NCI-H526 (cell line): Measurements from ENCODE around the gene ITPR2.

ENCODE experiments used
- DNase-seq, 2 experiments: peaks; one replicate each; lab custom pipeline; 2025; lab: John Stamatoyannopoulos, UW

ITPR2 gene

DNA sequence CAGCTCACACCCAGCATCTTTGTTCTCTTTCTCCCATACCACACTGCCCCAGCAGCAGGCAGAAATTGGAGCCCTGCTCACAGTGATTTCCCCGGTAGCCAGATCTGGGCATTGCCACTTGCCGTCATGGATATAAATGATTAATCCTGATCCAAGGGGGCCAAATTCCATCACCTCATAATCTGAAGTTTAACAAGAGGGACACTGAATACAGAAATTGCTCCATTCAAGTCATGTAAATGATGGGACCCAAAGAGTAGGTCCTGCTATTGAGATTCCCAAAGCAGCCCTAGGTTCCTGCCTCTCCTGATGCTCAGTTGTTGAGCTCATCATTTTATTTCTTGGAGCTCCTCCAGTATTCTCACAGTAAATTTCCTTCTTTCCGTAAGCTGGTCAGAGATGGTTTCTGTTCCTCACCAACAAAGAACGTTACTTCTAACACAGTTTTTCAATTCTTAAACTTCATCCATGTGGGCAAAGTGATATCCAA lies 11.7 kb downstream of the ITPR2 start:
- no peak for DNase-seq

DNA sequence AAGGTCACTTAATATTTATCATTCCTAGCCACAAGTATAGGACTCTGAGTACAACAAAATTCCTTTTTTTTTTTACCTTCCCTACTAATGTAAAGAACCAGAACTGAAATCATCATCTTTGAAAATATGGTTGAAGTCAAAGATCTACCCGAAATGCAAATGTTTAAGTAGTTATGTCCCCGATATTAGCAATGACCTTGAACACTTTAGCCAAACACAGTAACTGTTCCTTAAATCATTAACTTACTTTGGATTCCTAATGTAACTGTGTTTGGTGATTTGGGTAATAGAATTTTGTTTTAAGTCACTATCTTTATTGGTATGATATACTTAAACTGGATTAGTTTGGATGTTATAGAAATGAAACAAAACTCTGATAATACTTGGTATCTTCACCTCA lies 14.4 kb downstream of the ITPR2 start:
- no peak for DNase-seq

DNA sequence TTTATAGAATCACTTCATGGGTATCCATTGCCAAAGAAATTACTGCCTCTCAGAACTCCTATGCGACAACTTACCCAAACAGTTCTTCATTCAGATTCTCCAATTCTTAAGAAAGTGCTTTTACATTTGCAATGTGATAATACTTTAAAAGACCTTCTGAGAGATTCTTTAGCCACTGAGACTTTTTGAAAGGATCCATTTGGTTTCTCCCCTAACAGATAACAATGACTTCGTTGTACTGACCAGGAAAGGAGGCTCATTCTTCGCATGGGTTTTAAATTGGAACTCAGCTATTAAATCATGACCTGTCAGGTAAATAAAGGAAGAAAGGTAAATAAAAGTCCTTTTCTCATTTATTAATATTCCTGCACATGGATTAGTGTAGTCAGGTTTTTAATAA lies 14.8 kb downstream of the ITPR2 start:
- peak in 1 of 2 experiments; percentile 17 for DNase-seq

DNA sequence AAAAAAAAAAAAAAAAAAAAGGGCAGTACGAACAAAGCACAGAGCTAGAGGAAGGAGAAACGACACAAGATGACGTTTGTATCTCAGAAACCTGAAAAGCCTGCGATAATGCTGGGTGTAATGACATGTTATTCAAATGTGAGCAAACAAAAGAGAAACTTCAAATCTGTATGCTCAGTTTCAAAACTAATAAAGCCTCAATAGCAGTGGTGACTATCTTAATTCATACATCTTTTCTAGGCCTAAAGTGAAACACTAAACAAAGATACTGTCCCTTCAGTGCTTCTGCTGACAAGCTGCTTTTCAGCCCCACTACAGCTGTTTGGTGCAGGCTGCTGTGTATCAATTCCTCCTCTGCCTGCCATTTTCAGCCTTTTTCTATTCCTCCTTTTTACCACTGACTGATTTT lies 15.8 kb downstream of the ITPR2 start:
- DNase-seq, result peak; percentile 39 to 51

DNA sequence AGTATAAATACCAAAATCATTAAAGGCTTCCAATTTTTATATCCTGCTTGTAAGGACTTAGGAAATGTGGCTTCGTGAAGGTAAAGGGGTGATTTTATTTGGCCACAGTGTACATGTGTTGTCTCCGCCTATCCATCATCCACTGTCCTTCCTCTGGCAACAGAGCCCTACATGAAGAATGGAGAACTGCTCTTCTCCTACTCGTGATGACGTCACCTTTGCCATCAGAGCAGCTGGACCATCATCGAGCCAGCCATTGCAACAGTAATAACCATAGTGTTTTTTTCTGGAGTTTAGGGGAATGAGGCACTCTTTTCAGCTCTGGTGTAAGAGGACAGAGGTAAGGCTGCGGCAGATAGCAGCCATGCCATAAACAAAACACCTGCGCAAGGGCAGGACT lies 19.2 kb downstream of the ITPR2 start:
- DNase-seq, result no peak

DNA sequence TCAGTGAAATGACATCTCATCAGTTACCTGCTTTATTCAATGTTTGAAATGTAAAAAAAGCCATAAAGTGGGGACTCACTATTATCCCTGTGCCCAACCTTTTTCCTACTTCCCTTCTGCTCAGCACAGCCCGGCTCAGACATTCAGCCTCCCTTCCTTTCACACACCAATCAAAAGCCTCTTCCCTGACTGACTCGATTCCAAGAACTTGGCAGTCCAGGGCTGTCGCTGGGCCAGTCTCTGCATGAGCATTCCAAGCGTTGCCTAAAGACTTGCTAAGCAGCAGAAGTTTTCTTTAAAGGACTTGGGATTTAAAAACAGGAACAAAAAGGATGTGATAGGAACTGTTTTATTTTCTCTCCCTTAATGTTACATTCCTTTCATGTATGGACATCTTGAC lies 22.7 kb downstream of the ITPR2 start:
- no peak for DNase-seq

DNA sequence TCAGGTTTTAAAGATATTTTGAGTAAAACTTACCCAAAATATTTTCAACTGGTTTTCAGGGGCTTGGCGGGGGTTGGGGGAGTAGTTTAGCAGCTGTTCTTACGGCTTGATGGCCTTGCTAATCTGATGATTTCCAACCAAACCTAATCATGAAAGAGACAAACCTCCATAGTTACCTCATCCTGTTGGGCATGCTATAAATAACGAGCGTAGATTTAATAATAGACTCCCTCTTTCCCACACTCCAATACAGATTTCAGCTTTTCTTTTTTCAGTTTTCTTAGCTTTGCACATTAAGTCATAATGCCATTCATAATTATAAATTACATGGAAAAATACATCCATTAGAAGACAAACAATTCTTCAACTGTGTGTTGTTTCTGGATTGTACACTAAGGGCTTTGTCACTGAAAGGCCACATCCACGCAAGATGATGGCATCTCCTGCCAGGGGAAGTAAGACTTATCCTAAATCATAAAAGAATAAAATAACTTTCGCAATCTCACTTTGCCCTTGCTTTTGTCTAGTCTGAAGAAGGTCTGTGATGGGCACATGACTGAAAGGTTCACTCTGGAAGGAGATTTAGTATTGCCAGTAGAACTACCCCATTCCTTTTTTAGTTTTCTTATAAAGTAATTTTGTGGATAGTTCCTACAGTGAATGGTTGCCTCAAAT lies 23.2 kb downstream of the ITPR2 start:
- DNase-seq, result no peak

DNA sequence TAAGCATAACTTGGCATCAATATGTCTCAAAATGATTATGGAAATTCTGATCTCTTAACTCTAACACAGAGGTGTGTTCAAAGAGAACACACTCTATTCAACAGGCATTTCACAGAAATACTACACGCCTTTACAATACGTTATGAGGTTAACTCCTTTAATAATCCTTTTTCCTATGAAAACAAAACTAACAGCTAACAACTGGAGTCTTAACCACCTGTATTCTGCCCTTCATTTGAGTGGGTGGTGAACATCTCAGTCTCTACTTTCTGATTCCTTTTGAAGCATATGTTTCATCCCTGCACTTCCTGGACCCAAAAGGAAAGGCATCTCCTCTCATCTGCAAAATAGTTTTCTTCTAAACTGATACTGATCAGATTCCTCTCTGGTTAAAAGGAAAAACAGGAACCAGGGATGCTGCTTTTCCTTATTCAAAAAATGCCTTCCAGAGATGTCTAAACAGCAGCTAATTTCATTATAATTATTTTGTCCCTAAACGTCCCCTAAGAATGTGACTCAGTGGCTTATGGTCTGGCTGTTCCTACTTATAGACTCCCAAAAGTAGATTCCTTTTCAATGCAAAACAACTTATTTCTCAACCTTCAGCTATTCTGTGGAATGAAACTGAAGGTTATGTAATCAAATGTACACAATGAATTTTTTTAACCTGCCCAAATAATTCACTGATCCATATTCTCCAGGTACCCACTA lies 24.1 kb downstream of the ITPR2 start:
- no peak for DNase-seq

DNA sequence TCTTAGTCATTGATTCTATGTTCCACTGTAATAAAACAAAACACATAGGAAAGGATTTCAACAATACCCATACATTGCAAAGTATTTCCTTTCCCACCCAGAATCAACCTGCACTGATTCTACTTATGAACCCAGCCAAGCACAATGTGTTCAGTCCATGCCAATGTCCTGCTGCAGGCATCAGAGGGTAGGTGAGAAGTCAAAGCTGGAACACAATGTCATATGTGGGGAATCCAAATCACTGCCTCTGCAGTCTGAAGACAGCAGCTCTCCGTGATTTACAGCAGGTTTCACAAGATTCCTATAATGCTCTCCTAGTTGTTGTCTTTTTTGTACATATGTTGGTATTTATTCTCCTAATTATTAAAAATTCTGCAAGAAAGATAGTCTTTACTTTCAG lies 25.7 kb downstream of the ITPR2 start:
- no peak for DNase-seq

DNA sequence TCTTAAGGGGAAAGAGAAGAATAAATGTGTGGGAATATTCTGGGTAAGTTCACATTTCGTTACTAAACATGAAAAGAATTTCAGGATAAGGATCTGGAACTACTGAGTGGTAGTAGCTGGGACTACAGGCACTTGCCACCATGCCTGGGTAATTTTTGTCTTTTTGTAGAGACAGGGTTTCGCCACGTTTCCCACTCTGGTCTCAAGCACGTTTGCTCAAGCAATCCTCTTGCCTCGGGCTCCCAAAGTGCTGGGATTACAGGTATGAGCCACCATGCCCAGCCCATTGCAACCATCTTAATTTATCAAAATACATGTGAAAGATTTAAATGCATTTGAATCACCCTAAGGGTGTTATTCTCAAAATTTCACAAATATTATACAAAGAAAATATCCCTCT lies 26.4 kb downstream of the ITPR2 start:
- DNase-seq, result no peak

DNA sequence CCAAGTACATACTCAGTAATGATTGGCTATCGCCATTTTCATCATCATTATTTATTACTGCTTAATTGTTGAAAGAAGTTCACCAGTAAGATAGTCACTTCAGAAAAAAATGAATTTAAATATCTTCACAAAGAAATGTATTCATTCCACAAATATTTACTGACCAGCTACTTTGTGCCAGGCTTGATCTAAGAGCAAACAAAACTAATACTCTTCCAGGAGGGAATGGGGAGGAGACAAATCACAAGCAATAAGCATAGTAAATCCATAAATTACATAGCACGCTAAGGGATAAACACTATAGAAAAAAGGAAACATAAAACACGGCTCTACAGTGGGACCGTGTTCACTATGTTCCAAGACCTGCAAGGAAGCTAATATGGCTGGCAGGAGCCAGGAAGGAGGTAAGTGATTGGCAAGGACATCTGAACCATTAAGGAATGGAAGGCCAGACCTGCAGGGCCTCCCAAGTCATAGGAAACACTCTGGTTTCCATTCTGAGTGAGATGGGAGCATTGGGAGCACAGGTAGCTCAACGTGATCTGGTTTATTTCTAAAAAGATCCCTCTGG lies 27.5 kb downstream of the ITPR2 start:
- no peak for DNase-seq

DNA sequence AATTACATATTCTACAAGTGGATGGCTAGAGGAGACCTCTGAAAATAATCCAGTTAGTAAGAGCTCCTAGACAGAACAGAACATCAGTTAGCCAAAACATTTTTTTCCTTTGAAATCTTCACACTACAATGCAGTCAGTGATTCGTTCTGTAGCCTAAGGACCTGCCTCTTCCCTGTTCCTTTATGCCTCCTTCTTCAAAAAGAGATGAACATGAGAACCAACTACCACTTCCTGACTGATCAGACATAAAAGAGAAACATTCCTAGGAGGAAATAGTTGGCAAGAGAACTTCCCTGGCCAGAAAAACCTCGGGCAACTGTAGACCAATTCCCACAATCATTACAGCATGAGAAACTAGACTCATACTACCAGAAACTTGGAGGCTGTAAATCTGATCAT lies 29.4 kb downstream of the ITPR2 start:
- no peak for DNase-seq

DNA sequence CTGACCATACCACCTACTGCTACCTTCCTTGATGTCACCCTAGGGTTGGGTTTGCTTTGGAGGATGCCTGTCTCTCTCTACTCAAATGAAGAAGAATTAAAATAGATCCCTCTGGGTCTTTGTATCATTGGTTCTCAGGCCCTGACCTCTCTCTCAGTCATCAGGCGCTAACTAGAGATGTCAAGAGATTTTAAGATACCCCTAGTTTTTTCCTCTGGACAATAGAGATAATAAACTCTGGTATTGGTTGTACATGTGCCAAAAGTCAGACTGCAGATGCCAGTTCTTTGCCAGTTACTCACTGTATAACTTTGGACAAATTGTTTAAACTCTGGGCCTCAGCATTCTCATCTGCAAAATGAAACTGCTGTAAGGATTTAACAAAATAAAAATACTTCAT lies 31.5 kb downstream of the ITPR2 start:
- DNase-seq, result no peak

DNA sequence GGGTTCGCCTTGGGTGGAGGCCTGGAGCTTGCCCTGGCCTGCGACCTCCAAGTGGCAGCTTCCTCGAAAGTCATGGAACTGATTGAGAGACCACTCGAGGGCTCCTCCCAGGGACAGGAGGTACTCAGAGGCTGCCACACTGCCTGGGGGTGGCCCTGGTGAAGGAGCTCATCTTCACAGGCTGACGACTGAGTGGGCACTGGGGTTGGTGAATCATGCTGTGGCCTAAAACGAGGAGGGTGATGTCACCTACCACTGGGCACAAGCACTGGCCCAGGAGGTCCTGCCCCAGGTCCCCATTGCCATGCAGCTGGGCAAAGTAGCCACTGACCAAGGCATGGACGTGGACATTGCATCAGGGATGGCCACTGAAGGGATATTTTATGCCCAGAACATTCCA lies 32.1 kb downstream of the ITPR2 start:
- no peak for DNase-seq

DNA sequence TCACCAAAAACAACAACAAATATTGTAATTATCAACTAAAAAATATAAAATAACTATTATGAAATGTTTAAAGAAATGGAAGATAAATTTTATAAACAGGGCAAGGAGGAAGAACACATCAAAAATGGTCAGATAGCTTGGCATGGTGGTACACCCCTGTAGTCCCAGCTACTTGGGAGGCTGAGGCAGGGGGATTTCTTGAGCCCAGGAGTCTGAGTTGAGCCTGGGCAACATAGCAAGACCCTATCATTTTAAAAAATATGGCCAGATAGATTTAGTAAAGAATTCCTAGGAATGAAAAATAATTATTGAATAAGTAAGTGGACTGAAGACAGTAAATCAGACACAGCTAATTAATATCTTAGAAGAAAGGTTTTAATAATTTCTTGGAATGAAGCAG lies 32.6 kb downstream of the ITPR2 start:
- no peak for DNase-seq

DNA sequence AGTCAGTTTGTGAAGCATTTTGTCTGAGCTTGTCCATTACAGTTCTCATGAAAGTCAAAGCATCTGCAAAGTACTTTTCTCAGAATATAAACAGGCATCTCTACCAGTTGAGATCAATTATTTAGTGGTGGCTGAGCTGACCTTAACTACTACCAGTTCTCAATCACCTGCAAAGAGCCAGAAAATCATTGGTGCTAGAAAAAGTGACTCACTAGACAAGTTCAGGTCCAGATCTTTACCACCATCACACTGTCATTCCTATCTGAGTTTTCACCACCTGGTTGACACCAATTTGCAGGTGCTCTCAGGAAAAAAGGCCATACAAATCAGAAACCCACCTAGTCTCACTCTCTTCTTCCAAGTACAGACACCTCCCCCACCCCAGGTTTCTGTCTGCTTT lies 33.3 kb downstream of the ITPR2 start:
- DNase-seq, result no peak

DNA sequence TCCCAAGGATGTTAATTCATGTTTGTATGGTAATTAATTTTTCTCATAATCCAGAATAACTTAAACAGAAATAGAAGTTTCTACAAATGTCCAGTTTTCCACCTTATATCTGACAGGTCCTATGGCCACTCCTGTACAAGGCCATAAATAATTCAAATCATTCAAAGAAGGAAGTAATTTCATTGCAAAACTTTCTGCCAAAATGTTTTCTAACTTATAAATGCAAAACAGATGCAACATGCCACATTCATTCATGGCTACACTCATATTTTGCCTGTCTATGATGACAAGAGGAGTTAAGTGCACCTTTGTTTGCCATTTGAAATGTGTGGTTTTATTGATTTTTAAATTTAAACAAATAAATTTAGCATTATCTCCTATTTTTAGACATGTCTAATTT lies 34.4 kb downstream of the ITPR2 start:
- DNase-seq, result peak in 1 of 2 experiments; percentile 15

DNA sequence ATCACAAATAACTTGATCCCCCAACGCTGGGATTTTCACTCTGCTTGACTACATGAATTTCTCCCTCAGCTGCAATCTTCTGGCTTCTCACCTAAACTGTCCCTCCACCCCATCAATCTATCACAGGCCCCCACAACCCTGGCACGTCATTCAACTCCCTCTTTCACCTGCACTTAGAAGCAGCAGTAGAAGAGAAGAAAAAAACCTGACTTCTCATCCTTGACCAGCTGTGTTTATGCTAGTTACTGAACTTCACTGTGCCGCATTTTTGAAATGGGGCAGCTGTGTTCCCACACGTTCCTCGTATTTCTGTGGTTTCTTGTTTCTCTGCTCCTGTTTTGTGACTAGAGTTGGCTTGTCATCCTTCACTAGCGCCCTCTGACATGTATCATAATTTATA lies 35.0 kb downstream of the ITPR2 start:
- peak in 1 of 2 experiments; percentile 21 for DNase-seq

DNA sequence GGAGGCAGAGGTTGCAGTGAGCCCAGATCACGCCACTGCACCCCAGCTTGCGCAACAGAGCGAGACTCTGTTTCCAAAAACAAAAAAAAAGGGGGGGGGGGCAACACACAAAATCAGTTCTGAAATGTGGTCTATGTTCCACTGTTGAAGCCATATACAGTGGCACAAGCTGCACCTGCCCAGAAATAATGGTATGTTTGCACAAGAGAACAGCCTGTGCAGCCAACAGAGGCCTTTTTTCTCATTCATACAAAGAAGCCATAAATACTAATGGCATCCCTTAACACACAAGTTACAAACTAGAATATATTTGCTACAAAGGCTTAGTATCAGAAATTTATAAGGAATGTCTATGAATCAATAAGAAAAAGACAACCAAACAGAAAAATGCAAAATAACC lies 37.1 kb downstream of the ITPR2 start:
- DNase-seq, result peak in 1 of 2 experiments; percentile 36

DNA sequence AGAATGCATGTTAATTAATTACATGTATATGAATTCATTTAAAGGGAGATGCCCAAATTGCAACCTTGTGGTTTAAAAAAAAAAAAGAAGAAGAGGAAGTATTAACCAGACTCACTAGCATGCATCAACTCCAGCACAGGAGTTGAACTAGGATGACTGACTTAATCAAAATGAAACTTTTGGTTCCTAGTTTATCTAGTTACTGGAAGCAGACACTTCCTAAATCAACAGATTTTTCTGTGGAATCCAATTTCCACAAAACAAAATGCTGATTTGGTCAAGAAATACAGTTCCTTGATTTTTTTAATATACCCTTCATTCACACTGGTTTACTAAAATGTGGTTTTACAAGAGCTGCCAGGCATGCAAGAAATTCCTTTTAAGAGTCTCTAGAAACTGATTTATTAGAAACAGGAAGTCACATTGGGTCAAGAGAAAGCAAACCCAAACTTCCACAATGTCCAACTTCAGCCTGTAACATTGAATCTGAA lies 41.6 kb downstream of the ITPR2 start:
- no peak for DNase-seq

DNA sequence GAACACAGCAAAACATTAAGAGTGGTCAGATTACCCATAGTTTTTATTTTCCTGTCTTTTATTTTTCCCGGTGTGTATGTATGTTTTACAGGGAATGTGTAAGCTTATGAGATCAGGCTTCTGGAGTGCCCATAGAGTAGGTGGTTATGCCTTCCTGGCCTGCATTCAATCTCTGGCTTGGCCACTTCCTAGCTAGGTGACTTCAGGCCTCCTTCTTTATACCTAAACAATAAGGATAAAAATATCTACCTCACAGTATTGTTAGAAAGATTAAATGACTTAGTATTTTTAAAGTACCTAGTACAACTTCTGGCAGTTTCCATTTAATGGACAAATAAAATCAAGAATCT lies 42.4 kb downstream of the ITPR2 start:
- DNase-seq, result no peak

DNA sequence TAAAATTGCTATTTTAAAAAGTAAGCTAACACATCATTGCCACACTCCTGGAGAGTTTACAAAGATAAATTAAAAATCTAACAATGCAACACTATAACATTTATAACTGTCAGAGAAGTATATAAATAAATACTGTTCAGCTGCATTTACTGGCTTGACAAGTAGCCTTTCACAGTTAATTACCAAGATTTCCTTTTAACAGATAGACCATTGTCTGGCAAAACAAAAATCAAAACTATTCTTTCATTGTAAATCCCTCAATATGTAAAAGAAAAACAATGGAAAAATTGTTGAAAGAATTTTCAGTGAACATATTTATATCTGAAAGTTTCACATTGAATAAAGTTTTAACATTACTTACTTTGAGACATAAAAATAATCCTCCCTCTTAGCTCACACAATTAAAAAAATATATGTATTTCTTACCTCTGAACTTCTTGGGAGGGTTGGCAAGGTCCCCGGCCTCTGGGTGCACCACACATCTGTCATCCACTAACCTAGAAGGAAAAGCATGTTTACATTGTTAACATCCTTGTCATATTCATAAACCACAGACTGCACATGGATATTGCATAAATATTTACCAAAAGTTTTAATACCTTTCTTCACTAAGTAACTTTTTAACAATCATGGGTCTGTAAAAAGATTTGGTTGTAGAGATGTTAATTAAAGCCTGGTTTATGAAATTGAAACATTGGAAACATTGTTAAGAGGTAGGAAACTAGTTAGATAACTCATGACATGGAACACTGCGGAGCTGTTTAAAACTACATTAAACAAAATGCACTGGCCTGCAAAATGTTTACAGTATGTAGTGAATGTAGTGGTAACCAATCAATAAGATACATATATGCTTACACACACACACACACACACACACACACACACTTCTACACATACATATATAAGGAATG lies 43.0 kb downstream of the ITPR2 start:
- DNase-seq, result no peak
